WERI-Rb-1 (cell line): ENCODE results near the gene TET1.
A peak's percentile ranks its signal among the peaks of the same experiment; 100 is the strongest.

Experiments
- DNase-seq: peaks from one replicate; pipeline ENCODE4 v3.0.0-alpha.2; 2020
- H3K27ac ChIP-seq: fragments of 250-450 bp; sonication (Bioruptor Pico); 2 replicates; pipeline ENCODE4 v1.5.1; 2020; ENCODE audit warnings: mild to moderate bottlenecking, moderate library complexity
- H3K27me3 ChIP-seq: fragments of 250-450 bp; sonication (Bioruptor Pico); 2 replicates; pipeline ENCODE4 v1.5.1; 2021; ENCODE audit warnings: mild to moderate bottlenecking, low read depth, moderate library complexity; ENCODE audit not compliant: insufficient read depth, severe bottlenecking
- H3K36me3 ChIP-seq: fragments of 250-450 bp; sonication (Bioruptor Pico); 2 replicates; pipeline ENCODE4 v1.5.1; 2020; ENCODE audit warnings: mild to moderate bottlenecking, moderate library complexity
- H3K4me3 ChIP-seq: 2 replicates; pipeline ENCODE4 v1.5.1; 2011; ENCODE audit warnings: low read depth, mild to moderate bottlenecking, control low read depth, low read length
- H3K9me3 ChIP-seq: fragments of 250-450 bp; sonication (Bioruptor Pico); 2 replicates; pipeline ENCODE4 v1.5.1; 2021; ENCODE audit warnings: mild to moderate bottlenecking, moderate library complexity; ENCODE audit not compliant: severe bottlenecking
- CTCF ChIP-seq: IDR thresholded peaks from 2 replicates; pipeline ENCODE4 v1.5.1; 2011; ENCODE audit warnings: low read depth, mild to moderate bottlenecking, control low read depth, inconsistent platforms, low read length

The TET1 gene

GRCh38 chr10:68536973-68537372 lies 23.2 kb upstream of the TET1 start:
- DNase-seq, result no peak
- Histone ChIP-seq H3K27me3 (no peaks in the 10 kb centered on the region), H3K36me3 (no peaks in the 10 kb centered on the region), H3K27ac (no peak overlapping the region), H3K9me3 (no peaks in the 10 kb centered on the region), H3K4me3 (no peak overlapping the region)
- no peak for TF ChIP-seq CTCF

- Histone ChIP-seq H3K27ac (no peak overlapping the region), H3K4me3 (no peak overlapping the region), H3K9me3 (no peaks in the 10 kb centered on the region), H3K36me3 (no peaks in the 10 kb centered on the region), H3K27me3 (no peaks in the 10 kb centered on the region)
- no peak for TF ChIP-seq CTCF
- no peak for DNase-seq
Measured at GRCh38 chr10:68537796-68538195, 22.3 kb upstream of the TET1 start.

GRCh38 chr10:68543004-68543918 lies 16.9 kb upstream of the TET1 start:
- H3K27me3 ChIP-seq, result no peaks in the 10 kb centered on the region
- no peak for DNase-seq
- H3K27ac ChIP-seq, result no peak overlapping the region
- TF ChIP-seq CTCF, result no peak
- H3K9me3 ChIP-seq, result no peaks in the 10 kb centered on the region
- no peaks in the 10 kb centered on the region for H3K36me3 ChIP-seq
- H3K4me3 ChIP-seq, result no peak overlapping the region

GRCh38 chr10:68550747-68551411 lies 9.3 kb upstream of the TET1 start:
- H3K27me3 ChIP-seq, result no peaks in the 10 kb centered on the region
- peak; percentile 74 for DNase-seq
- no peaks in the 10 kb centered on the region for H3K9me3 ChIP-seq
- TF ChIP-seq CTCF, result peak; percentile 77
- H3K36me3 ChIP-seq, result no peaks in the 10 kb centered on the region
- no peak overlapping the region for H3K4me3 ChIP-seq
- H3K27ac ChIP-seq, result no peak overlapping the region

- H3K27ac ChIP-seq, result no peak overlapping the region
- no peak overlapping the region for H3K4me3 ChIP-seq
- no peak for DNase-seq
- TF ChIP-seq CTCF, result no peak
- no peaks in the 10 kb centered on the region for H3K36me3 ChIP-seq
- H3K27me3 ChIP-seq, result no peaks in the 10 kb centered on the region
- H3K9me3 ChIP-seq, result no peaks in the 10 kb centered on the region
Measured at GRCh38 chr10:68553138-68553537, 7.0 kb upstream of the TET1 start.
